NCI-H2171 (cell line): ENCODE results near the gene TAGLN3.
"Not testable (repeated sequence)": the region's sequence is repeated elsewhere in the genome, so short reads cannot be mapped to it uniquely, and the experiment has no call there.

Experiments
- DNase-seq: peaks from one replicate; lab custom pipeline; 2025; lab: John Stamatoyannopoulos, UW

Gene TAGLN3

GRCh38 chr3:112010636-112011035 is 11.9 kb downstream of the TAGLN3 start:
- DNase-seq = peak; percentile 98

GRCh38 chr3:112011376-112011940 is 12.7 kb downstream of the TAGLN3 start:
- DNase-seq = no peak

DNA sequence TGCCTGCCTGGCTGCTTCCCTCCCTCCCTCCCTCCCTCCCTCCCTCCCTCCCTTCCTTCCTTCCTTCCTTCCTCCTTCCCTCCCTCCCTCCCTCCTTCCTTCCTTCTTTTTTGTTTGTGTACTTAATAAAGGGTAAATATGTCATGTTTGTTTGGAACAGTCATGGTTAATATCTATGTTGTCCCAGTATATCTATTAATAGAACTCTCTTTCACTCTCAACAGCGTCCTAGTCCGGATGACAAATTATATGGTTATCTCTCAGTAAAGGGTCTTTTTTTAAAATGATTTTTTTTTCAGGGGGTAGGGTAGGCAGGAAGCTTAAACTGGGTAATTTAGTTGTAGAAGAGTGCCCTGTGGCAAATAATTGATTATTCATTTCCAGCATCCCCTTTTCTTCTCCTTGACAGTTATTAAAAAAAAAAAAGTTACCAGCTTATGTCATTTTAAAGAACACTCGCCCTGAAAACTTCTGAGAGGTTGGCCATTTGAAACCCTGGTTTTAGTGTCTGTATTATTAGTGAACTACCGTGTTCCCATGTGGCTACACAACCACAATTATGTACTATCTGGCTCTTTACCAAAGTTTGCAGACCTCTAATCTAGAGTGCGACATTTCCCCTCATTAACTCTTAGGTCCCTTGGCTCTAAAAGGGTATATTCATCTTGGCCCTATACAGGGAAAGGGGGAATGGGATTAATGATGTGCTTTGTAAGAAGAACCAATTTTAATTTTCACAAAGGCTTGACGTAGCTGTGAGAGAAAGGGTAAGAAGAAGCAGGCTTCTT is 13.7 kb downstream of the TAGLN3 start:
- no peak for DNase-seq

- DNase-seq = no peak
Observed at GRCh38 chr3:112013058-112013783, 14.5 kb downstream of the TAGLN3 start.

- no peak for DNase-seq
Observed at GRCh38 chr3:112013784-112014143, 15.0 kb downstream of the TAGLN3 start.

DNA sequence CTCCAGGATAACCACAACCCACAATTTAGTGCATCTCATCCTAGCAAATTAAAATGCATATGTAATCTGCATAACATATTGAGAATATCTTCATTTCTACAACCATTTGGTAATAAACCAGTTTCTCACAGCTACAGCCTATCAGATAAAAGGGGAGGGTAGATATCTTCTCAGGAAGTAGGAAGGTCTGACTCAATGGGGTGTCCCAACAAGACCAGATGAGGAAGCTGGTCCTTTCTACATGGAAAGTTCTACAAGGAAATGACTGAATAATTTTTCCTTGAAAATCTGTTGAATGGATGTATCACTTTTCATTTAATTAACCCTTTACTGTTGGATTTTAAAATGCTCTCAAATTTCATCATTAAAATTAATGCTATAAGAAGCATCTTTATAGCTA is 18.4 kb downstream of the TAGLN3 start:
- no peak for DNase-seq

DNA sequence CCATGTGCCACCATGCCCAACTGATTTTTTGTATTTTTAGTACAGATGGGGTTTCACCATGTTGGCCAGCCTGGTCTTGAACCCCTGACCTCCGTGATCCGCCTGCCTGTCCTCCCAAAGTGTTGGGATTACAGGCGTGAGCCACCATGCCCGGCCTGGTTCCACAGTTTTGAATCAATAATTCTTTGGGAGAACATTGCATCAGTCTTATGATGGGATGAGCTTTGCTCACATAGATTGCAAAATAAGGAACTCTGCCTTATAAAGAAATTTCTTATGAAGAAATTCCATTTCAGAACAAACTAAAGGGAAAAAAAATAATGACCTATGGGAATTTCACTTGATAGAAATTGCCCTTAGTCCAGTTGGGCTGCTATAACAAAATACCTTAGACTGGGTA is 20.0 kb downstream of the TAGLN3 start:
- no peak for DNase-seq

DNA sequence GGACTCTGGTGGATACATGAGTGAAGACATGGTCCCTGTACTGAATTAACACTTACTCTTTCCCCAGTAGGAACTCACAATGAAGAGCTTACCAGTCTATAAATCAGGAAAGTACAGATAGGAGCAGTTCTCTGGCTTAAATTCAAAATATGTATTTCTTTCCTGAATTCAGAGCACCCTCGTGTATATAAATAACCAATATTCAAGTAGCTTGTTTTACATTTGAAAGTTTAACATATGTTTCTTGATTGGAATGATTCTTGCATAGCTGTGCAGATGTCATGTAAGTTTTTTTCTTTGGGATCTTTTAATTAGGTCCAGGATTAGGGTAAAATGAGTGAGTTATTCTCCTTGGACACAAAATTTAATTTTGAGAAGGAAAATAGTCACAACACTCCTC is 21.0 kb downstream of the TAGLN3 start:
- DNase-seq = no peak

- DNase-seq = no peak
Observed at GRCh38 chr3:112020674-112021085, 22.0 kb downstream of the TAGLN3 start.

- no peak for DNase-seq
Observed at GRCh38 chr3:112027142-112027541, 28.4 kb downstream of the TAGLN3 start.

DNA sequence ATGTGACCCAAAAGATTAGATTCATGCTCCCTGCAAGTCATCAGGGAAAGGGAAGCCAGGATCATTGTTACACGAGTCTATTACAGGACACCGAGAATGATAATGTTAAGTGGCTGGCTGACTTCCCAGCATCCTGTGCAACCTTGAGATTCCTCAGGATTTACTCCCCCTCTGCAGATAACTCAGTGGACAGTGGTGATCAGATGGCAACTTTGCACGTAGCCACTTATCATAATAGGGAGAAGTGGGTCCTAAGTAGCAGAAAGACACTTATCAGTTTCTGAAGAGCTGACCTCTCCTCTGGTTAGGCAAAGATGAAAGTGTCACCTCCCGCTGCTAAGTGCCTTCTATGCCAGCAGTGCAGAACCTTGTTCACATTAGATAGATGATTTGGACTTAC is 29.1 kb downstream of the TAGLN3 start:
- DNase-seq = no peak

GRCh38 chr3:112030901-112031300 is 32.2 kb downstream of the TAGLN3 start:
- DNase-seq = no peak

GRCh38 chr3:112032098-112032731 is 33.5 kb downstream of the TAGLN3 start:
- peak; percentile 58 for DNase-seq

GRCh38 chr3:112034436-112034835 is 35.7 kb downstream of the TAGLN3 start, which contains the start of gene TMPRSS7:
Gene TMPRSS7 (plus strand): TSS chr3:112034736. CDS start chr3:112034846, 110 bp downstream.
- no peak for DNase-seq

- no peak for DNase-seq
Observed at GRCh38 chr3:112035241-112035640, 36.5 kb downstream of the TAGLN3 start.

DNA sequence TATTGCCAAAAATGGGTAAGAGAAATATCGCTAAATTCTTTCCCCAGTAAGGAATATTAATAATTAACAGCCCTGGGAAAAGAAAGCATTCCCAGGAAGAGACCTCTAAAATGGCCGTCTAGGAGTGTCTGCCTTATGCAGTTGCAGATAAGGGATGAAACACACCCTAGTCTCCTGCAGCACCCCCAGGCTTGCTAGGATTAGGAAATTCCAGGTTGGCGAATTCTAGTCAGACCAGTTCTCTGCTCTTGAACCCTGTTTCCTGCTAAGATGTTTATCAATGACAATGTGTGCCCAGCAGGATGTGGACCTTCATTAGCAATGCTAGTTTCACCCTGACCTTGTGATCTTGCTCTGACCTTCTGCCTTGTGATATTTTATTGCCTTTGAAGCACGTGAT is 38.5 kb downstream of the TAGLN3 start:
- DNase-seq = not testable (repeated sequence)

DNA sequence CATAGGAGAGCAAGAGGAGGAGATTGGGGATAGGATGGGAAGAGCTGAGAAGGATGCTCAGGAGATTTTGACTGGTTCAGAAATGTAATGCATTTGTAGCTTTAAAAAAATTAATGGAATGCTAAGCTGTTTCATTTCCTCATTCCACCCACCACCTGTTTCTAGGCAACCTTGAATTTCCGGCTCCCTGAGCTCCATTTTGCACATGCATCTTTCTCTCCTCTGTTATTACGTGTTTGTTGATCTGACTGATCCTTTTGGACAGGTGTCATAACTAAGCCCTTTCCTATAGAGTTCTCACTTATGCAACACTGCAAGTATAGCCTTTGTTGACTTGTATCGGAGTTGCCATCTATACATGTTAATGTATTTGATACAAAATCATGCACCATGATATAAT is 40.1 kb downstream of the TAGLN3 start:
- DNase-seq = no peak

DNA sequence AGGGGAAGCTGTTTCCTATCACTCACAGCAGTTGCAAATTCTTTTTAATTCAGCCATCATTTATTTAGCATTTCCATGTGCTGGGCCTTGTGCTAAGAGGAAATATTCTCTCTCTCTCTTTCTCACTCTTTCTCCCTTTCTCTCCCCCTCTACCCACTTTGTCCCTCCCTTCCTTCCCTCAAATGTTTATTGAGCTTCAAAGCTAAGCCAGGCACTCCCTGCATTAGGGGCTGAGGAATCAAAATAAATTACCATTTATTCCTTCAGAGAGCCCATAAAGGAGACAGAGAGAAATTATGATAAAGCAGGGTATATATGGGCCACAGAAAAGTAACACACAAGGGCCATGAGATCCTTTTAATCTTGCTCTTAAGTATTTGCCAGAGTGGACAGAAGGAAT is 42.6 kb downstream of the TAGLN3 start:
- no peak for DNase-seq

DNA sequence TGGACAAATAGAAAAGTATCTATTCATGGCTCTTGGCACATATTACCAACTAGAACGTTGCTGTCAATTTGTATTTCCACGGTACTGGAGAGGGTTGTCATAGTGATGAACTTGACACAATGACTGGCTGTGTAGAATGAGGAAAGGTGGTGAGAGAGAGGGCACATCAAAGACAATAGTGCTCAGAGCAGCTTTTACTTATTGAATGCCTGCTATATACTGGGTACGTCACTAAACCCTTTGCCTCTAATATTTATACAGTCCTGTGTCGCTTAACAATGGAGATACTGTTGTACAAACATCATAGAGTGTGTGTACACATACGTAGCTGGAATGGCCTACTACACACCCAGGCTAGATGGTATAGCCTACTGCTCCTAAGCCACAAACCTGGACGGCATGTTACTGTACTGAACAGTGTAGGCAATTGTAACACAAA is 44.1 kb downstream of the TAGLN3 start:
- DNase-seq = no peak

- DNase-seq = peak; percentile 97
Observed at GRCh38 chr3:112043621-112044201, 45.0 kb downstream of the TAGLN3 start.

DNA sequence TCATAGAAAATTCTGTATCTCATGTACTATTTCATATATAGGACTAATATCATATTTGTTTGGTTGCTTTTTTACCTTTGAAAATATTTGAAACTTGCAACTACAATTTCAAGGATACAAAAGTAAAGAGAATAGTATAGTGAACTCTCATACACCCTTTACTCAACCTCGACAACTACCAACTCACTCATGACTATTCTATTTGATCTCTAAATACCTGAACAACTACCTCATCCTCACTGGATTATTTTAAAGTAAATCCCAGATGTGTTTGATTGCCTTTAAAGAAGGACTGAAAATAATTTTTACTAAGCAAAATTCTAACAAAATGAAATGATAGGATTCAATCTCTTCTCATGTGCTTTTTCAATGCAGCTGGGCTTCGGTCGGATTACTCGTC is 47.9 kb downstream of the TAGLN3 start:
- DNase-seq = no peak

DNA sequence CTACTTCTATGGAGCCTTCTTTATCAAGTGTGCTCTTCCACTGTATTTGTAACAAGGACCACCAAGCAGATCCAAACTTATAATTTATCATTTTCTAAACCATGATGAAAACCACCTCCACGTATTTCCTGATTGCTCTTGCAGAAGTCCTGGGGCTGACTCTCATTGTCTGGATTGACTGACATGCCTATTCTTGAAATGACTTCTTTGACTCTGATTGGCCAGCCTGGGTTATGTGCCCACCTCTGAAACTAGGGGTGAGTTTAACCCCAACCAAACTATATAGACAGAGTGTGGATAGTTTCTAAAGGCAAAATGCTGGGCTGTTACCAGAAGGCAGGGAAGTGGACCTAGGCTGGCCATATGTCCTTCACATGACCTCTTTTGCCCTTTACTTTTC is 48.5 kb downstream of the TAGLN3 start:
- no peak for DNase-seq
